Caco-2 (cell line): ENCODE results near the gene EPB41L4B. TPM values are rescaled to one million over a fixed set of nuclear protein-coding genes. Genes with fewer than 3 reads are reported as not detected.

Source experiments
- BruUV-seq: library from RNA; stranded (reverse); fragments of 400-500 nt; replicated peaks from 2 replicates; lab custom pipeline; 2021; lab: Mats Ljungman, UMichigan
- CTCF ChIA-PET: fragments of 300-600 bp; sonication (Branson Sonifier 250); formaldehyde crosslinking; loops from one replicate; lab custom pipeline; 2022; ENCODE audit warnings: antibody characterized with exemption; lab: Charles Lee
- POLR2A ChIA-PET: fragments of 300-600 bp; sonication (Branson Sonifier 250); formaldehyde crosslinking; loops from one replicate; lab custom pipeline; 2022; ENCODE audit warnings: antibody characterized with exemption; lab: Charles Lee
- DNase-seq, 2 experiments: peaks; one replicate each; pipeline versions ENCODE4 v3.0.0 to v3.0.0-alpha.2; 2020 to 2022
- H3K27me3 ChIP-seq: replicated peaks from 2 replicates; pipeline ENCODE4 v1.6.0; 2011; ENCODE audit warnings: low read length; ENCODE audit not compliant: control insufficient read depth, insufficient read depth
- H3K36me3 ChIP-seq: 2 replicates; pipeline ENCODE4 v1.5.1; 2011; ENCODE audit warnings: low read length; ENCODE audit not compliant: control insufficient read depth, insufficient read depth
- H3K4me1 ChIP-seq: fragments of 250-450 bp; sonication (Bioruptor Pico); 2 replicates; pipeline ENCODE4 v1.5.1; 2020; ENCODE audit warnings: mild to moderate bottlenecking
- H3K4me3 ChIP-seq: 2 replicates; pipeline ENCODE4 v1.5.1; 2011; ENCODE audit warnings: low read depth, mild to moderate bottlenecking, control low read depth, low read length
- H3K9me3 ChIP-seq: fragments of 250-450 bp; sonication (Bioruptor Pico); 2 replicates; pipeline ENCODE4 v1.5.1; 2020; ENCODE audit warnings: mild to moderate bottlenecking, moderate library complexity
- H3K27ac Mint-ChIP-seq: one replicate; pipeline ENCODE4 v1.8.0; 2022; ENCODE audit warnings: mixed read lengths; ENCODE audit not compliant: unreplicated experiment
- H3K27me3 Mint-ChIP-seq: one replicate; pipeline ENCODE4 v1.8.0; 2022; ENCODE audit warnings: mixed read lengths; ENCODE audit not compliant: insufficient read depth, unreplicated experiment
- H3K36me3 Mint-ChIP-seq: one replicate; pipeline ENCODE4 v1.8.0; 2022; ENCODE audit warnings: mild to moderate bottlenecking, mixed read lengths; ENCODE audit not compliant: insufficient read depth, unreplicated experiment
- H3K4me1 Mint-ChIP-seq: one replicate; pipeline ENCODE4 v1.8.0; 2022; ENCODE audit warnings: low read depth, mixed read lengths; ENCODE audit not compliant: unreplicated experiment
- H3K4me3 Mint-ChIP-seq: one replicate; pipeline ENCODE4 v1.8.0; 2022; ENCODE audit warnings: mild to moderate bottlenecking, moderate library complexity, mixed read lengths; ENCODE audit not compliant: unreplicated experiment
- H3K9me3 Mint-ChIP-seq: one replicate; pipeline ENCODE4 v1.8.0; 2022; ENCODE audit warnings: mixed read lengths; ENCODE audit not compliant: unreplicated experiment
- CTCF ChIP-seq, 2 experiments: fragments of 200-600 bp in 1 of 2; IDR thresholded peaks; 1 replicate in 1 of 2; 2 replicates in 1 of 2; pipeline versions ENCODE4 v1.5.1 to v1.8.0; 2011 to 2022; ENCODE audit warnings: antibody characterized with exemption in 1 of 2, control low read depth in 1 of 2, inconsistent platforms in 1 of 2, low read depth in 1 of 2, low read length in 1 of 2, mild to moderate bottlenecking in 1 of 2, moderate library complexity in 1 of 2; ENCODE audit not compliant: insufficient read depth in 1 of 2, severe bottlenecking in 1 of 2, unreplicated experiment in 1 of 2
- intact Hi-C: fragments of 100-400 bp; cut with micrococcal nuclease; formaldehyde crosslinking; loops from one replicate; pipeline ENCODE4 v1.10.0; 2022; ENCODE audit not compliant: unreplicated experiment
- total RNA-seq: library from RNA; stranded (reverse); gene quantifications from 2 replicates; pipeline ENCODE4 v1.2.3, GENCODE V29; 2022

The EPB41L4B gene
- total RNA-seq, 1 experiment from 2014 or later: 16.3 TPM

DNA sequence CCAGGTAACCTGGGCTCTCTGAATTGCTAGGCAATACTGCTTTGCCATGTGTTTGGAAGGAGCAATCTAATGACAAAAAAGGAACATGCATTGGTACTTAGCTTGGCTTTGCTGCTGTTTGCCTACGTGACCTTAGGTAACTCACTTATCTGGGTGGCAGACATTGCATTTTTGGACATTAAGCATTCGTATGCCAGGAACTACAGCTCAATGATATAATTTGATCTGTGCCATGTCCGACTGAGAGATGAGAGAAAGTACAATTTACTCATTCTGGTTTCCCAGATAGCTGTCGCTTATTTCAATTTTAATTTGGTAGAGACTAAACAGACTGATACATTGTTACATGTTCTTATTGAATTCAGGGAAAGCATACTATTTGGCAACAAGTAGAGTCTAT is 90.6 kb downstream of the EPB41L4B start:
- no peak overlapping the region for H3K27ac Mint-ChIP-seq
- DNase-seq: no peak
- Histone ChIP-seq H3K36me3 (no peaks in the 10 kb centered on the region), H3K27me3 (no peaks in the 10 kb centered on the region), H3K4me3 (no peak overlapping the region), H3K4me1 (peaks cover 9% of the 10 kb centered on the region; the same call in 1 of the 2 replicates), H3K9me3 (no peaks in the 10 kb centered on the region)
- ChIA-PET POLR2A (no interaction called here), CTCF (no interaction called here)
- H3K27me3 Mint-ChIP-seq: no peaks in the 10 kb centered on the region
- H3K36me3 Mint-ChIP-seq: no peaks in the 10 kb centered on the region
- no TSS peak for BruUV-seq
- H3K4me3 Mint-ChIP-seq: no peak overlapping the region
- no peak for TF ChIP-seq CTCF (IDR thresholded peaks at IDR 0.05; ENCODE audit: insufficient read depth in 1 of 2, low read depth in 1 of 2, low read length in 1 of 2, severe bottlenecking in 1 of 2, unreplicated experiment in 1 of 2)
- H3K9me3 Mint-ChIP-seq: no peaks in the 10 kb centered on the region
- intact Hi-C loops: no loop called here
- peaks cover 7% of the 10 kb centered on the region for H3K4me1 Mint-ChIP-seq

DNA sequence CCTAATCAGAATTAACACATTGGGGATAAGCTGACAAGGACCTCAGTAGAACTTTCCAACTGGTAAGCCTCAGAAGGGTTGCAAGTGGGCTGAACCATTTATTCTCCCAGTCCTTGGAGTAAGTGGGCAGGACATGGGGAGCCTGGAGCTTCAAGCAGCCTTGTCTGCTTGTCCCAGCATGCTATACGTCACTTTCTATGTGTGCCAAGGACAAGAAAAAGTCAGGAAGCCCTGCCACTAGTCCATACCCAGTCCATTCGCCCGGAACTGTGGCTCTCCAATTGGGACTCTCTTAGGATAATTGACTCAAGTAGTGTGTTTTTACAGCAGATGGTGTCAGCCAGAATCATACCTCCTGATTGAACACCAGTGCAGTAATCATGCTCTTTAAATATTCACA is 91.2 kb downstream of the EPB41L4B start:
- H3K27ac Mint-ChIP-seq: no peak overlapping the region
- ChIA-PET CTCF (interaction anchor here (0.6 kb wide), 1 partner anchor 226 kb away, joined by 3 read pairs; no protein-coding TSS in a partner anchor), POLR2A (no interaction called here)
- no TSS peak for BruUV-seq
- Histone ChIP-seq H3K9me3 (no peaks in the 10 kb centered on the region), H3K27me3 (no peaks in the 10 kb centered on the region), H3K4me1 (peaks cover 9% of the 10 kb centered on the region; the same call in 1 of the 2 replicates), H3K36me3 (no peaks in the 10 kb centered on the region), H3K4me3 (no peak overlapping the region)
- no peak for DNase-seq
- no peaks in the 10 kb centered on the region for H3K36me3 Mint-ChIP-seq
- intact Hi-C loops: no loop called here
- no peaks in the 10 kb centered on the region for H3K9me3 Mint-ChIP-seq
- H3K4me1 Mint-ChIP-seq: peaks cover 7% of the 10 kb centered on the region
- no peaks in the 10 kb centered on the region for H3K27me3 Mint-ChIP-seq
- no peak overlapping the region for H3K4me3 Mint-ChIP-seq
- TF ChIP-seq CTCF (IDR thresholded peaks at IDR 0.05; ENCODE audit: insufficient read depth in 1 of 2, low read depth in 1 of 2, low read length in 1 of 2, severe bottlenecking in 1 of 2, unreplicated experiment in 1 of 2): no peak

GRCh38 chr9:109228093-109228642 is 92.7 kb downstream of the EPB41L4B start:
- Mint-ChIP-seq H3K27ac (no peak overlapping the region), H3K36me3 (no peaks in the 10 kb centered on the region), H3K4me3 (no peak overlapping the region), H3K9me3 (no peaks in the 10 kb centered on the region), H3K4me1 (peaks cover 7% of the 10 kb centered on the region), H3K27me3 (no peaks in the 10 kb centered on the region)
- H3K27me3 ChIP-seq: no peaks in the 10 kb centered on the region
- POLR2A ChIA-PET: no interaction called here
- CTCF ChIA-PET: interaction anchor here (0.6 kb wide), 1 partner anchor 381 kb away, joined by 3 read pairs; no protein-coding TSS in a partner anchor
- DNase-seq: no peak
- H3K9me3 ChIP-seq: no peaks in the 10 kb centered on the region
- BruUV-seq: no TSS peak
- intact Hi-C loops: no loop called here
- peaks cover 9% of the 10 kb centered on the region; the same call in 1 of the 2 replicates for H3K4me1 ChIP-seq
- no peaks in the 10 kb centered on the region for H3K36me3 ChIP-seq
- H3K4me3 ChIP-seq: no peak overlapping the region
- no peak for TF ChIP-seq CTCF (IDR thresholded peaks at IDR 0.05; ENCODE audit: insufficient read depth in 1 of 2, low read depth in 1 of 2, low read length in 1 of 2, severe bottlenecking in 1 of 2, unreplicated experiment in 1 of 2)
